SK-N-MC (cell line): ENCODE measurements around the gene GRIK3.

Experiments
- EZH2 ChIP-seq: fragments of 200-600 bp; sonication (generic); IDR thresholded peaks from one replicate; pipeline ENCODE4 v1.6.1; 2017; ENCODE audit warnings: antibody characterized with exemption
- FOXP2 ChIP-seq: optimal IDR thresholded peaks from 2 replicates; pipeline ENCODE3; 2011; ENCODE audit warnings: mild to moderate bottlenecking, moderate library complexity; ENCODE audit not compliant: insufficient read depth; ENCODE audit errors: extremely low read length, control extremely low read depth

- no peak for TF ChIP-seq EZH2
- TF ChIP-seq FOXP2, result no peak
These were observed 113.4 kb downstream of the GRIK3 start for GRCh38 chr1:36920801-36921405.
